GM12865 (cell line): Measurements from ENCODE around the gene BEX4.
A peak's percentile ranks its signal among the peaks of the same experiment; 100 is the strongest.
"Not testable (repeated sequence)": the region's sequence is repeated elsewhere in the genome, so short reads cannot be mapped to it uniquely, and the experiment has no call there.

ENCODE experiments used
- DNase-seq: peaks from one replicate; pipeline ENCODE4 v3.0.0; 2010; ENCODE audit warnings: low read depth
- H3K4me3 ChIP-seq: 2 replicates; pipeline ENCODE4 v1.5.1; 2011; ENCODE audit warnings: mild to moderate bottlenecking, low read depth, low read length, control low read depth
- TF ChIP-seq, protein P1 (sequence below): IDR thresholded peaks from 2 replicates; pipeline ENCODE4 v1.5.1; 2011; ENCODE audit warnings: low read length, control low read depth, low read depth, inconsistent platforms; ENCODE audit not compliant: insufficient read depth; ENCODE audit errors: missing control alignments

Gene BEX4

DNA sequence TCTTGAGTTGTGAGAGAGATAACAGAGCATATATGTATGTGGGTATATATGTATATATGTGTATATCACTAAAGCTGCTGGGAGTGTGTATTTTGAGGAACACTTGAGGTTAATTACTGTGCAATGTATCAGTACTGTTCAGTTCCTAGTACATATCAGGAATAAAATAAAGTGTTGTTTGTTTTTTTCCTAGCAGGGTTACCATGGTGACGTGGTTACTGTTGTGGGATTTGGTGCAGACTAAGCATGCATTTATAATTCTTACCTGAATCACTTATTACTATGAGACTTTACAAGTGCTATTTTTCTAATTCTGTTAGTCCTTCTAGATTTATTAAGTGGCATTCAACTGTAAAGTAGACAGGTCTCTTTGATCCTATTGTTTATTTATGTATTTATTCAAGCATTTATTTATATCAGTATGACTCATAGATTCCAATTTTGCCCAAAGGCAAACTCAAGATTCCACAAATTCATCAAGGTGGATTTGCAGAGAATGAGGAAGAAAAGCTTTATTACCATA is 26.9 kb upstream of the BEX4 start:
- H3K4me3 ChIP-seq: no peak overlapping the region
- DNase-seq: no peak
- TF ChIP-seq, protein P1, sequence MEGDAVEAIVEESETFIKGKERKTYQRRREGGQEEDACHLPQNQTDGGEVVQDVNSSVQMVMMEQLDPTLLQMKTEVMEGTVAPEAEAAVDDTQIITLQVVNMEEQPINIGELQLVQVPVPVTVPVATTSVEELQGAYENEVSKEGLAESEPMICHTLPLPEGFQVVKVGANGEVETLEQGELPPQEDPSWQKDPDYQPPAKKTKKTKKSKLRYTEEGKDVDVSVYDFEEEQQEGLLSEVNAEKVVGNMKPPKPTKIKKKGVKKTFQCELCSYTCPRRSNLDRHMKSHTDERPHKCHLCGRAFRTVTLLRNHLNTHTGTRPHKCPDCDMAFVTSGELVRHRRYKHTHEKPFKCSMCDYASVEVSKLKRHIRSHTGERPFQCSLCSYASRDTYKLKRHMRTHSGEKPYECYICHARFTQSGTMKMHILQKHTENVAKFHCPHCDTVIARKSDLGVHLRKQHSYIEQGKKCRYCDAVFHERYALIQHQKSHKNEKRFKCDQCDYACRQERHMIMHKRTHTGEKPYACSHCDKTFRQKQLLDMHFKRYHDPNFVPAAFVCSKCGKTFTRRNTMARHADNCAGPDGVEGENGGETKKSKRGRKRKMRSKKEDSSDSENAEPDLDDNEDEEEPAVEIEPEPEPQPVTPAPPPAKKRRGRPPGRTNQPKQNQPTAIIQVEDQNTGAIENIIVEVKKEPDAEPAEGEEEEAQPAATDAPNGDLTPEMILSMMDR: no peak

DNA sequence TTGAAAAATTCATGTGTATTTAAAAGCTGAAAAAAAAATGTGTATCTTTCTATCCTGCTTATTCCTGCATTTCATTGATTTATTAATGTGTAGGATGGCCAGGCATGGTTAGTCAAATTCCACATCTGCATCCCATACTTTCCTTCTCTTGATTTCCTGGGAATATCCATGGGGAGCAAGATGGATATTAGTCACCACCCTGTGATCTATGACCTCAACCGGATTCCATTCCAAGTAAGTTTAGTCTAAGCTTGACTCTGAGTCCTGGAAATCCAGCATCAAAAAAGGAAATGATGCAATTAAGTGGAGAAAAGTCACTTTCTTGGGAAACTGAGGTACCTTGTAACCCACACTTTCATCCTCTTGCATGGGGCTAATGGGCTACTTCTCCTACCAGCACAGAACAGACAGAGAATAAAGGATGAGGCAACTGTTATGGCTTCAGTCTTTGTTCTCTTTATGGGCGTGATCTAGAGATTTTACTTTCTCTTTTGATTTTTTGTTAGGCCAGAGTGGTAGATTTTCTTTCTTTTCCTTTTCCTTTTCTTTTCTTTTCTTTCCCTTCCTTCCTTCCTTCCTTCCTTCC is 17.1 kb upstream of the BEX4 start:
- TF ChIP-seq, protein P1: no peak
- no peak overlapping the region for H3K4me3 ChIP-seq
- no peak for DNase-seq

DNA sequence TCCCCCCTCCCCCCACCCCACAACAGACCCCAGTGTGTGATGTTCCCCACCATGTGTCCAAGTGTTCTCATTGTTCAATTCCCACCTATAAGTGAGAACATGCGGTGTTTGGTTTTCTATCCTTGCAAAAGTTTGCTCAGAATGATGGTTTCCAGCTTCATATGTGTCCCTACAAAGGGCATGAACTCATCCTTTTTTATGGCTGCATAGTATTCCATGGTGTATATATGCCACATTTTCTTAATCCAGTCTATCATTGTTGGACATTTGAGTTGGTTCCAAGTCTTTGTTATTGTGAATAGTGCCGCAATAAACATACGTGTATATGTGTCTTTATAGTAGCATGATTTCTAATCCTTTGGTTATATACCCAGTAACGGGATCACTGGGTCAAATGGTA is 16.2 kb upstream of the BEX4 start:
- not testable (repeated sequence) for DNase-seq, H3K4me3 ChIP-seq

DNA sequence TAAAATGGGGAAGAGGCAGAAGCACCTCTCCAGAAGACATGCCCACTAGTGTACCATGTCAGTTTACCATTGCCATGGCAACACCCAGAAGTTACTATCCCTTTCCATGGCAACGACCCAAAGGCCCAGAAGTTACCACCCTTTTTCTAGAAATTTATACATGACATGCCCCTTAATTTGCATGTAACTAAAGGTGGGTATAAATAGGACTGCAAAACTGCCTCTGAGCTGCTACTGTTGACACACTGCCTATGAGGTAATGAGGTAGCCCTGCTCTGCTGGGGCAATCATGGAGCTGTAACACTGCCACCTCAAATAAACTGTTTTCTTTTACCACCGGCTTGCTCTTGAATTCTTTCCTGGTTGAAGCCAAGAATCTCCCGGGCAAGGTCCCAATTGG is 13.9 kb upstream of the BEX4 start:
- H3K4me3 ChIP-seq: no peak overlapping the region
- TF ChIP-seq, protein P1: no peak
- no peak for DNase-seq

DNA sequence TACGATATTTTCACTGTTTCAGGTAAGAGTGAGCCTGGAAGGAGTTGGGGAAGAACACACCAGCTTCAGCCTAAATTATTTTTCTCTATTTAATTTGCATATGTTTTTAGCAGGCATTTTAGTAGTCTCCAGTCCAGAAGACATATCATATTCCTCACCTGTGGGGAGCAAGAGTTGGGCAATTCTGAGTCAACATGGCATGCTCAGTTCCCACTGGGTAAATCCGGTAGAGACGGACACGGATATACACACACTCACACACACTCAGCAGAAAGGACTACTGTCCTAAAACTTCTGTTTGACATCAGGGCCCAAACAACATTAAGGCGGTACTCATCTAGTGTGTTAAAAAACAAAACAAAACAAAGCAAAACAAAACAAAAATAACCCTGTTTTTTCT is 4.9 kb upstream of the BEX4 start:
- DNase-seq: no peak
- TF ChIP-seq, protein P1: no peak
- no peak overlapping the region for H3K4me3 ChIP-seq

DNA sequence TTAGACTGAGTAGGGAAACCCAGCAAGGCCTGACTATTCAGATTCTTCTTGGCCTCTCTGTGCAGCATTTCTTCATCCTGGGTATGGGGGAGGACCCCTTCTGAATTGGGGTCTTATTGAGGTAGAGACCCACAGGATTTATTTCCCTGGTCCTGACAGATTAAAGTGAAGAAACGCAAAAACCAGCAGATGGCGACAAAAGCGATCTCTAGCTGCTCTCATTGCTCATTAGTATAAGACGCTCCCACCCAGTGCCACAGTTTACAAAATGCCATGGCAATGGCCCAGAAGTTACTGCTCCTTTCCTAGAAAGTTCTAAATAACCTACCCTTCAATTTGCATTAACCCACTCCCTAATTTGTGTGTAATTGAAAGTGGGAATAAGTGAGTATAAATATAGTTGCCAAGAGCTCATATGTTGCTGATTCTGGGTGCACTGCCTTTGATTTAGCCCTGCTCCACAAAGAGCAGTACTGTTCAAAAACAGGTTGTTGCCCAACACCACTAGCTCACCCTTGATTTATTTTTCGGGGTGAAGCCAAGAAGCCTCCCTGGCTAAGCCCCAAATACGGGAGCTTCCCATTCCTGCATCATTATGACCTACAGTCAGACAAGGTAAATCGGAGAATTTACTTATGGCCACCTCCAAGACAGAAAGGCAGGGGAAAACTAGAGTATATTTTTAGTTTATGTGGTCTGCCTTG is 3.7 kb upstream of the BEX4 start:
- peak; percentile 36 for DNase-seq
- no peak overlapping the region for H3K4me3 ChIP-seq
- TF ChIP-seq, protein P1: peak; percentile 36

DNA sequence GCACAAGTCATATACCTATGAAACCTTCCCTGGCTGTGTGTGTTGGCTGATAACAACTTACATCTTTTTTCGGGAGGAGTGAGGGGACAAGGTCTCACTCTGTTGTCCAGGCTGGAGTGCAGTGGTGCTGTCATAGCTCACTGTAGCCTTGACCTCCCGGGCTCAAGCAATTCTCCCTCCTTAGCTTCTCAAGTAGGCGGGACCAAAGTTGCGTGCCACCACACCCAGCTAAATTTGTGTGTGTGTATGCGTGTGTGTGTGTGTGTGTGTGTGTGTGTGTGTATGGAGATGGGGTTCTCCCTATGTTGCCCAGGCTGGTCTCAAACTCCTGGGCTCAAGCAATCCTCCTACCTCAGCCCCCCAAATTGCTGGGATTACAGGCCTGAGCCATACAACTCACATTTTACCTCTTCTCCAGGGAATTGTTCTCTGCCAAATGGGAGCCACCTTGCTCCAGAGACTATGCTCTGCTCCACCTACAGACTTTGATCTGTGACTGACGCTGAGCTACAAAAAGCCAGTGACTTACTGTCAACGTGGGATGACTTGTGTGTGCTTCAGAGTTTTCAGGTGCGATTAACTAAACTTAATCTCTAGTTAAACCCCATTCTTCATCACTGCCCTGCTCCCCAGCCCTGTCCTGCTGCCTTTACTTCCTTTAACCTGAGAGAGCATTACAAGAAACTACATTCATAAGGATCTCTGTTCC is 2.0 kb upstream of the BEX4 start:
- DNase-seq: no peak
- no peak overlapping the region for H3K4me3 ChIP-seq
- TF ChIP-seq, protein P1: no peak
